ENCODE data around the gene GPSM1. TPM values are rescaled to one million over a fixed set of nuclear protein-coding genes. Genes with fewer than 3 reads are reported as not detected.
A peak's percentile ranks its signal among the peaks of the same experiment; 100 is the strongest.

The GPSM1 gene
- total and polyA plus RNA-seq, 7 donors = 0.34 to 2.3 (median 1.3) TPM

GRCh38 chr9:136396219-136396515 lies 68.8 kb downstream of the GPSM1 start:
- no peaks in the 10 kb centered on the region for H3K27me3 ChIP-seq (ENCODE audit: insufficient read depth in 3 of 3, low read length in 2 of 3)
- H3K4me1 ChIP-seq = peaks cover 10% of the 10 kb centered on the region
- H3K36me3 ChIP-seq (ENCODE audit: insufficient read depth in 1 of 2, low read depth in 1 of 2) = peaks cover 0 to 66% of the 10 kb centered on the region in 2 donors
- H3K9me3 ChIP-seq = no peaks in the 10 kb centered on the region
- no peak overlapping the region for H3K27ac ChIP-seq
- DNase-seq (no peak), ATAC-seq (no peak)
- no peak overlapping the region for H3K4me3 ChIP-seq
- intact Hi-C loops (cut with DNase I) = no loop called here
- WGBS, 3 donors = 80 to 85% (median 81%) methylated on average over 4 of the region's 4 CpGs
- TF ChIP-seq, protein P1, sequence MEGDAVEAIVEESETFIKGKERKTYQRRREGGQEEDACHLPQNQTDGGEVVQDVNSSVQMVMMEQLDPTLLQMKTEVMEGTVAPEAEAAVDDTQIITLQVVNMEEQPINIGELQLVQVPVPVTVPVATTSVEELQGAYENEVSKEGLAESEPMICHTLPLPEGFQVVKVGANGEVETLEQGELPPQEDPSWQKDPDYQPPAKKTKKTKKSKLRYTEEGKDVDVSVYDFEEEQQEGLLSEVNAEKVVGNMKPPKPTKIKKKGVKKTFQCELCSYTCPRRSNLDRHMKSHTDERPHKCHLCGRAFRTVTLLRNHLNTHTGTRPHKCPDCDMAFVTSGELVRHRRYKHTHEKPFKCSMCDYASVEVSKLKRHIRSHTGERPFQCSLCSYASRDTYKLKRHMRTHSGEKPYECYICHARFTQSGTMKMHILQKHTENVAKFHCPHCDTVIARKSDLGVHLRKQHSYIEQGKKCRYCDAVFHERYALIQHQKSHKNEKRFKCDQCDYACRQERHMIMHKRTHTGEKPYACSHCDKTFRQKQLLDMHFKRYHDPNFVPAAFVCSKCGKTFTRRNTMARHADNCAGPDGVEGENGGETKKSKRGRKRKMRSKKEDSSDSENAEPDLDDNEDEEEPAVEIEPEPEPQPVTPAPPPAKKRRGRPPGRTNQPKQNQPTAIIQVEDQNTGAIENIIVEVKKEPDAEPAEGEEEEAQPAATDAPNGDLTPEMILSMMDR (IDR thresholded peaks at IDR 0.05) = no peak

GRCh38 chr9:136397643-136398042 lies 70.3 kb downstream of the GPSM1 start:
- H3K36me3 ChIP-seq (ENCODE audit: insufficient read depth in 1 of 2, low read depth in 1 of 2) = peaks cover 0 to 65% of the 10 kb centered on the region in 2 donors
- intact Hi-C loops (cut with DNase I) = no loop called here
- H3K4me3 ChIP-seq = no peak overlapping the region
- no peak for DNase-seq
- no peak overlapping the region for H3K27ac ChIP-seq
- no peaks in the 10 kb centered on the region for H3K27me3 ChIP-seq (ENCODE audit: insufficient read depth in 3 of 3, low read length in 2 of 3)
- H3K9me3 ChIP-seq = no peaks in the 10 kb centered on the region
- 61 to 80% (median 80%) methylated on average over 1 to 6 of the region's 6 CpGs for WGBS, 3 donors
- H3K4me1 ChIP-seq = peaks cover 10% of the 10 kb centered on the region
- TF ChIP-seq, protein P1 (IDR thresholded peaks at IDR 0.05) = no peak
- no peak for ATAC-seq

DNA sequence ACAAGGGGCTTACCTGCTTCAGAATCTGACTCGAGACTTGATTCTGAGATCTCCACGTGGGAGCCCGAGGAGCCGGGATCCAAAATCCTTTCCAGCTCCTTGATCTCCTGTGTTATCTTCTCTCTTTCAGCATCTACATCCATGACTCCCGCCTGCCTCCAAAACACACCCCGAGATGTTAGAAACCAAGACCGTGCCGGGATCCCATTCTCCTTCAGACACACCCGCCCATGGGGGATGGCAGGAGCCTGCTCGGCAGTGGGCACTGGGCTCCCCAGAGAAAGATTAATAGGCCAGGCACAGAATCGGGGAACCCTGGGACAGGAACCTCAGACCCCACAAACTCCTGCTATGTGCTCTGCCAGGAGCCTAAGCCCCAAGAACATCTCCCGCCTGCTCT lies 70.9 kb downstream of the GPSM1 start:
- Histone ChIP-seq H3K4me3 (no peak overlapping the region), H3K9me3 (no peaks in the 10 kb centered on the region), H3K4me1 (peaks cover 10% of the 10 kb centered on the region), H3K36me3 (ENCODE audit: insufficient read depth in 1 of 2, low read depth in 1 of 2) (peaks cover 0 to 60% of the 10 kb centered on the region in 2 donors), H3K27ac (no peak overlapping the region), H3K27me3 (ENCODE audit: insufficient read depth in 3 of 3, low read length in 2 of 3) (no peaks in the 10 kb centered on the region)
- TF ChIP-seq, protein P1 (IDR thresholded peaks at IDR 0.05) = no peak
- intact Hi-C loops (cut with DNase I) = no loop called here
- no peak for ATAC-seq
- WGBS, 3 donors = 89 to 94% (median 92%) methylated on average over 12 of the region's 12 CpGs
- peak in 1 of 2 donors; percentile 29 for DNase-seq

GRCh38 chr9:136399176-136400037 lies 72.1 kb downstream of the GPSM1 start:
- no peaks in the 10 kb centered on the region for H3K27me3 ChIP-seq (ENCODE audit: insufficient read depth in 3 of 3, low read length in 2 of 3)
- WGBS, 3 donors = 1% methylated on average over 51 to 67 of the region's 67 CpGs
- DNase-seq (peak in 1 of 2 donors; percentile 55), ATAC-seq (peak in 3 of 4 donors; percentile 3 to 19 (median 5))
- peak overlapping the region; percentile 72 for H3K4me3 ChIP-seq
- peaks cover 10% of the 10 kb centered on the region for H3K4me1 ChIP-seq
- no peaks in the 10 kb centered on the region for H3K9me3 ChIP-seq
- intact Hi-C loops (cut with DNase I) = loop anchor here in 1 of 2 donors (1.0 kb wide), 1 partner anchor 60 kb away; no protein-coding TSS in a partner anchor
- peak overlapping the region; percentile 1 for H3K27ac ChIP-seq
- H3K36me3 ChIP-seq (ENCODE audit: insufficient read depth in 1 of 2, low read depth in 1 of 2) = peaks cover 0 to 59% of the 10 kb centered on the region in 2 donors
- TF ChIP-seq, protein P1 (IDR thresholded peaks at IDR 0.05) = no peak
